ENCODE data around the gene FNBP1.
"Not testable (repeated sequence)": the region's sequence is repeated elsewhere in the genome, so short reads cannot be mapped to it uniquely, and the experiment has no call there.

The FNBP1 gene

DNA sequence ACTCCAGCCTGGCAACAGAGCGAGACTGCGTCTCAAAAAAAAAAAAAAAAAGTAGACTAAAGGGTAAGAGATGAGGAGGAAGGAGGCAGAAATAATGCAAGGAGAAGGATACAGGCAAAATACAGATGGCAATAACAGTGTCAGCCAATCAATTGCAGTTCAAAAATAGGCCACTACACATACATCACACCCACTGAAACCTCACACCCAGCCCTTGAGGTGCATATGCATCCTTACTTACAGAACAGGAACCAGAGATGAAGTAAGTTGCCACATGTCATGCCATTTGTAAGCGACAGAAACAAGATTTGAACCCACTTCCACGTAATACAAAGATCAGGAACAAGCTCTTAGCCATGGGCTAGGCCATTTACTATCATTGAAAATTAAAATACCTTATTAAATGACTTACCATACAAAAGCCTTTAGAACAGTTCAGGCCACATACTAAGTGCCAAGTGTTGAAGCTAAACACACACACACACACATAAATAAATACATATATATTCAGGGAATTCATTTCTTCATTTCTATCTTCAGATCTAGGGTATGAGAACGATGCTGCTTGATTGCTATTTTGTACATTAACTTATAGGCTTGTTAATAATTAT lies 98.4 kb downstream of the FNBP1 start:
- H3K27ac ChIP-seq: no peak overlapping the region
- TF ChIP-seq, protein P1, sequence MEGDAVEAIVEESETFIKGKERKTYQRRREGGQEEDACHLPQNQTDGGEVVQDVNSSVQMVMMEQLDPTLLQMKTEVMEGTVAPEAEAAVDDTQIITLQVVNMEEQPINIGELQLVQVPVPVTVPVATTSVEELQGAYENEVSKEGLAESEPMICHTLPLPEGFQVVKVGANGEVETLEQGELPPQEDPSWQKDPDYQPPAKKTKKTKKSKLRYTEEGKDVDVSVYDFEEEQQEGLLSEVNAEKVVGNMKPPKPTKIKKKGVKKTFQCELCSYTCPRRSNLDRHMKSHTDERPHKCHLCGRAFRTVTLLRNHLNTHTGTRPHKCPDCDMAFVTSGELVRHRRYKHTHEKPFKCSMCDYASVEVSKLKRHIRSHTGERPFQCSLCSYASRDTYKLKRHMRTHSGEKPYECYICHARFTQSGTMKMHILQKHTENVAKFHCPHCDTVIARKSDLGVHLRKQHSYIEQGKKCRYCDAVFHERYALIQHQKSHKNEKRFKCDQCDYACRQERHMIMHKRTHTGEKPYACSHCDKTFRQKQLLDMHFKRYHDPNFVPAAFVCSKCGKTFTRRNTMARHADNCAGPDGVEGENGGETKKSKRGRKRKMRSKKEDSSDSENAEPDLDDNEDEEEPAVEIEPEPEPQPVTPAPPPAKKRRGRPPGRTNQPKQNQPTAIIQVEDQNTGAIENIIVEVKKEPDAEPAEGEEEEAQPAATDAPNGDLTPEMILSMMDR (conservative IDR thresholded peaks at IDR 0.05): no peak

DNA sequence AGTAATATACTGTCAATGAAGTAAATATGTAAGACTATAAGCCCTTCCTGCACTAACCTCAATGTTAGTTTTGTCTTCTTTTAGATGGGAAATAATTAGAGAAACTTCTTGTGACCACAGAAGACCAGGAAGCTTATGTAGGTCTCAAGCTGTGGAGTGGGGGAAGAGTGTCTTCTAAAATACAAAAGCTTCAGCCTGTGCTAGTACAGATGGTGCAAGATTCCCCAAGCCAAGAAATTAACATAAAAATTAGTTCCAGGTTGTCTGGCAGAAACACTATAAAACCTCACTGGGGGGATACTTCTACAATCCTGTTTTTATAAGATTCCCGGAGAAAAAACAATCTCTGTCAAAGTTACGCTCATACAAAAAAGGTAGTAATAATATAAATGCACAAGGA lies 103.6 kb downstream of the FNBP1 start:
- TF ChIP-seq, protein P1 (conservative IDR thresholded peaks at IDR 0.05): no peak
- no peak overlapping the region for H3K27ac ChIP-seq

DNA sequence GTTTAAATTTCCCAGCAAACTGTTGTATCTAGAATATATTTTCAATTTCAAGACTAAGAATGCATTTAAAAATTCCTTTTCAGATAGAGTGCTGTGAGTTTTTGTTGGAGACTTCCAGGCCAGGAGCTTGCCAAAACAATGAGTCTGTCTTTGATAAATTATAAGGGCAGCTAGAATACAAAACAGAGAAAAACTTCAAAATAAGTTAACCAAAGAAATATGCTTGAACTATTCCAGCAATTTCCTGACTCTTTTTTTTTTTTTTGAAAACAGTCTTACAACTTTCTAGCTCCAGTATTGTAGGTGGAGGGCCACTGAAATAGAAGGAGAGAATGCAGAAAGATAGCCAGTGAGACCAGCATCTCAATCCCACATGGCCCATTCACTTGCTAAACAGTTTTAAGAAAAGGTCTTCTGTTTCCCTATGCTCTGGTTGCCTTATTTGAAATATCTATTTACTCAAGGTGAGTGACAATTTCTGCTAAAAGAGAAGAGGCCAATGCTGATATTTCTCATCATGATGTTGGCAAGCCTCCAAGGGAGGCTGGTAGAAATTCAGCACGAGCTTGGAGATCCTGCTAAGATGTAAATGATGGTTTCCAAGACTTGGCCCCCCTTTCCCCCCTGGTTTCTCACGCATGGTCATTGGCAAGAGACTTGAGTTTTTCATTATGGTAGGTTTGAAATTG lies 104.6 kb downstream of the FNBP1 start:
- TF ChIP-seq, protein P1 (conservative IDR thresholded peaks at IDR 0.05): no peak
- H3K27ac ChIP-seq: no peak overlapping the region

DNA sequence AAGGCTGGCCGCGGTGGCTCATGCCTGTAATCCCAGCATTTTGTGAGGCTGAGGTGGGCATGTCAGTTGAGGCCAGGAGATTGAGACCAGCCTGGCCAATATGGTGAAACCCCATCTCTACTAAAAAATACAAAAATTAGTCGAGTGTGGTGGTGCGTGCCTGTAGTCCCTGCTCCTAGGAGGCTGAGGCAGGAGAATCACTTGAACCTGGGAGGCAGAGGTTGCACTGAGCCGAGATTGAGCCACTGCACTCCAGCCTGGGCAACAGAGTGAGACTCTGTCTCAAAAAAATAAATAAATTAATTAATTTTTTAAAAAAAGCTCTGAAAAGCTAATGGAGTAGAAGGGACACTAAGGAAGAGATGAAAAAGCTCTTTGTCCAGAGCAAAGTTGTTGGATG lies 105.1 kb downstream of the FNBP1 start:
- not testable (repeated sequence) for H3K27ac ChIP-seq

DNA sequence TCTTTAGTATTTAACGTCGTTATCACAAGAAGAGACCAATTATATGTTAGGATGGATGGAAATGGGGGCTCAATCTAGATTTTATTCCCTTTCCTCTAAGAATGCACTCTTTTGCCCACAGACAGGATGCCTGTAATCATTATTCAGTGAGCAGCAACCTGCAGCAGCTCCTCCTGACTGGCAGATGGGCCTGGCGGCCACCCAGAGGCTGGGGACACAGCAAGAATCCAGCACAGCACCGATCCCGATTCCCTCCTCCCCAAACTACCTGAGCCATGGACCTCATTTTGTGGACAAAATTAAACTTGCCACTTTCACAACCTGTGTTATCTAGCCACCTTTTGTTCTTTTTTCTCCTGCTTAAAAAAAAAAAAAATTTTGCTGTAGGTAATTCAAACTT lies 106.8 kb downstream of the FNBP1 start:
- no peak overlapping the region for H3K27ac ChIP-seq
- TF ChIP-seq, protein P1 (conservative IDR thresholded peaks at IDR 0.05): no peak

DNA sequence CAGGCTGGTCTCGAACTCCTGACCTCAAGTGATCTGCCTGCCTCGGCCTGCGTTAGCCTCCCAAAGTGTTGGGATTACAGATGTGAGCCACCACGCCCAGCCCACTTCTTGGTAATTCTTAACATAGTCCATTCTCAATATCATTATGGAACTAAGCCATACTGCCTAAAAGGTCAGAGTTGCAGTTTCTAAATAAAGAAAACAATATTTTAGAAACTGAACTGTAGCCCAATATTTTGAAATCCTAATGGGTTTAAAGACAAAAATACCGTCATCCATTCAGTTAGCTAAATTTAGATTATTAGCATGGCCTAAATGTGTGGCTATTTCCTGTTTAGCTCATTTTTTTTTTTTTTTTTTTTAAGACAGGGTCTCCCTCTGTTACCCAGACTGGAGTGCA lies 108.2 kb downstream of the FNBP1 start:
- H3K27ac ChIP-seq: no peak overlapping the region

DNA sequence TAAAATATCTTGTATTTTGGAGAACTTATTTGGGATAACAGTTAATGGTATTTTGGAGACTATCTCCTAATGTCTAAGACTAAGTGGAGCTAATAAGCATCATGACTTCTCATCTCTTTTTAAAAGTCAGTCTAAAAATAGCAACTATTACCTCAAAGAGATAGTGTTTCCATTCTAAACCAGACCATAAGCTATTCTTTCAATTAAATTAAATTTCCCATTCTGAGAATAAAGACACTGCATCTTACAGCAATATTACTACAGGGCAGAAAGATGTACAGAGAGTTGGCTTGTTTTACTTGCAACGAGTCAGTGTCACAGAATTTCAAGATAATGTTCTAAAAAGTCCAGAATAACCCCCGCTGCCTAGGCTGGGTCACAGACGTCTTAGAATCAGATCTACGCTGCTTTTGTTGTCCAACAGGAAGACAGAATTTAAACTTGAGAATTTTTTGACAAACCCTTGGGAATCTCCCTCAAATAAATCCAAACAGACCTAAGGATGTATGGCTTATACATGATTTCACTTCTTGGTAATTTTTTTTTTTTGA lies 108.9 kb downstream of the FNBP1 start:
- H3K27ac ChIP-seq: no peak overlapping the region
- TF ChIP-seq, protein P1 (conservative IDR thresholded peaks at IDR 0.05): no peak

More for the DNA sequence above, 108.2 kb downstream of the FNBP1 start:
- TF ChIP-seq, protein P1 (conservative IDR thresholded peaks at IDR 0.05): no peak

Data from VCaP (cell line).